GM12878 (cell line): Measurements from ENCODE around the gene DNAH1.

ENCODE experiments used
- EP300 ChIP-seq, 2 experiments: fragments of 150-350 bp in 1 of 2; IDR thresholded peaks; 2 replicates each; pipeline ENCODE4 v1.6.1; 2011 to 2012; ENCODE audit warnings: low read depth in 2 of 2, low read length in 2 of 2, borderline replicate concordance in 1 of 2, improper control_type of control experiment in 1 of 2, inconsistent platforms in 1 of 2; ENCODE audit not compliant: control insufficient read depth in 1 of 2
- HCFC1 ChIP-seq: fragments of 150-350 bp; IDR thresholded peaks from 2 replicates; pipeline ENCODE4 v1.6.1; 2014; ENCODE audit warnings: low read length
- PAX8 ChIP-seq: fragments of 450-650 bp; IDR thresholded peaks from 2 replicates; pipeline ENCODE4 v1.6.1; 2017; ENCODE audit warnings: mild to moderate bottlenecking, moderate library complexity
- RFX5 ChIP-seq: IDR thresholded peaks from 2 replicates; pipeline ENCODE4 v1.6.1; 2011; ENCODE audit warnings: low read depth, low read length, improper control_type of control experiment
- TAF1 ChIP-seq: IDR thresholded peaks from 2 replicates; pipeline ENCODE4 v1.6.1; 2011; ENCODE audit warnings: mild to moderate bottlenecking, low read depth, low read length, borderline replicate concordance
- WRNIP1 ChIP-seq: IDR thresholded peaks from 2 replicates; pipeline ENCODE4 v1.6.1; 2011; ENCODE audit warnings: low read depth, low read length, improper control_type of control experiment, borderline replicate concordance
- TF ChIP-seq, protein P1 (sequence below): fragments of 450-650 bp; formaldehyde crosslinking; IDR thresholded peaks from 2 replicates; pipeline ENCODE4 v1.4.0; 2020; ENCODE audit warnings: mild to moderate bottlenecking, moderate library complexity
- TF ChIP-seq, protein P2 (sequence below): IDR thresholded peaks from 2 replicates; pipeline ENCODE4 v1.6.1; 2011; ENCODE audit warnings: borderline replicate concordance, low read depth, mild to moderate bottlenecking, moderate library complexity, mixed read lengths, low read length; ENCODE audit not compliant: insufficient read depth; ENCODE audit errors: extremely low read length
- TF ChIP-seq, protein P3 (sequence below): fragments of 450-650 bp; IDR thresholded peaks from 2 replicates; pipeline ENCODE4 v1.6.1; 2014; ENCODE audit warnings: mild to moderate bottlenecking

DNA sequence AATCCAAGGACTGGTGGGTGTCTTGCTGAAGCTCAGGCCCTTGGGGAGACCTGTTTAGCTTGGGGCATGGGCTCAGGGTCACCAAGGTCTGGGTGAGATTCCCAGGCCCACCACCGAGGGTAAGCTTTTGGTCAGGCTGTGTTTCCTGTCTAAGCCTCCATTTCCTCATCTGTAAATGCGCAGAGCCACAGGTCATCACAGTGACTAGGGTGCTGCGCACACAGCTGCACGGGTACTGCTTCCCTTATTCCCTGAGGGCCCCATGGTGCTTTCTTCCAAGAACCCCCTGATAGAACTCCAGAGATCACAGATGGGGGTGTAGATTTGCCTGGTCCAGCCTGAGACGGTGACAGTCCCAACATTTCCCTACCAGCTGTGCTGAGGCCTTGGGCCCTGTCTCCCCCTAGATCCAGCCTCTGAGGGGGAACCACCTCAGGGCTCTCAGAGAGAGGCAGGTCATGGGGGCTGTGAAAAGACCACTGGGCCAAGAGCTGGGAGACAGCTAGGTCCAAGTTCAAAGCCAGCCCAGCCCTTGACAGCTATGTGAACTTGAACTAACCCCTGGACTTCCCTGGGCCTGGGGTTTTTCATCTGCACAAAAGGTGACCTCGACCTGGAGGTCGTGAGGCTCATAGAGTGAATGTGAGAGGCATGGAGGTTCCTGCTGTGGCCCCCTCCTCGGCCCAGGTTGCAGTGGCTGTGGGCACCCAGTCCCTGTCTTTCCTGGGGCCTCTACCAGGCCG is 68.1 kb downstream of the DNAH1 start:
- no peak for TF ChIP-seq EP300 (IDR thresholded peaks at IDR 0.05; ENCODE audit: borderline replicate concordance in 1 of 2, control insufficient read depth in 1 of 2, low read depth in 2 of 2, low read length in 2 of 2)
- TF ChIP-seq, protein P1, sequence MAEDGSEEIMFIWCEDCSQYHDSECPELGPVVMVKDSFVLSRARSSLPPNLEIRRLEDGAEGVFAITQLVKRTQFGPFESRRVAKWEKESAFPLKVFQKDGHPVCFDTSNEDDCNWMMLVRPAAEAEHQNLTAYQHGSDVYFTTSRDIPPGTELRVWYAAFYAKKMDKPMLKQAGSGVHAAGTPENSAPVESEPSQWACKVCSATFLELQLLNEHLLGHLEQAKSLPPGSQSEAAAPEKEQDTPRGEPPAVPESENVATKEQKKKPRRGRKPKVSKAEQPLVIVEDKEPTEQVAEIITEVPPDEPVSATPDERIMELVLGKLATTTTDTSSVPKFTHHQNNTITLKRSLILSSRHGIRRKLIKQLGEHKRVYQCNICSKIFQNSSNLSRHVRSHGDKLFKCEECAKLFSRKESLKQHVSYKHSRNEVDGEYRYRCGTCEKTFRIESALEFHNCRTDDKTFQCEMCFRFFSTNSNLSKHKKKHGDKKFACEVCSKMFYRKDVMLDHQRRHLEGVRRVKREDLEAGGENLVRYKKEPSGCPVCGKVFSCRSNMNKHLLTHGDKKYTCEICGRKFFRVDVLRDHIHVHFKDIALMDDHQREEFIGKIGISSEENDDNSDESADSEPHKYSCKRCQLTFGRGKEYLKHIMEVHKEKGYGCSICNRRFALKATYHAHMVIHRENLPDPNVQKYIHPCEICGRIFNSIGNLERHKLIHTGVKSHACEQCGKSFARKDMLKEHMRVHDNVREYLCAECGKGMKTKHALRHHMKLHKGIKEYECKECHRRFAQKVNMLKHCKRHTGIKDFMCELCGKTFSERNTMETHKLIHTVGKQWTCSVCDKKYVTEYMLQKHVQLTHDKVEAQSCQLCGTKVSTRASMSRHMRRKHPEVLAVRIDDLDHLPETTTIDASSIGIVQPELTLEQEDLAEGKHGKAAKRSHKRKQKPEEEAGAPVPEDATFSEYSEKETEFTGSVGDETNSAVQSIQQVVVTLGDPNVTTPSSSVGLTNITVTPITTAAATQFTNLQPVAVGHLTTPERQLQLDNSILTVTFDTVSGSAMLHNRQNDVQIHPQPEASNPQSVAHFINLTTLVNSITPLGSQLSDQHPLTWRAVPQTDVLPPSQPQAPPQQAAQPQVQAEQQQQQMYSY (CRISPR knock-in tag): no peak
- TF ChIP-seq RFX5: no peak
- TF ChIP-seq, protein P2, sequence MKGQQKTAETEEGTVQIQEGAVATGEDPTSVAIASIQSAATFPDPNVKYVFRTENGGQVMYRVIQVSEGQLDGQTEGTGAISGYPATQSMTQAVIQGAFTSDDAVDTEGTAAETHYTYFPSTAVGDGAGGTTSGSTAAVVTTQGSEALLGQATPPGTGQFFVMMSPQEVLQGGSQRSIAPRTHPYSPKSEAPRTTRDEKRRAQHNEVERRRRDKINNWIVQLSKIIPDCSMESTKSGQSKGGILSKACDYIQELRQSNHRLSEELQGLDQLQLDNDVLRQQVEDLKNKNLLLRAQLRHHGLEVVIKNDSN: no peak
- TF ChIP-seq PAX8: no peak
- no peak for TF ChIP-seq HCFC1
- no peak for TF ChIP-seq TAF1
- TF ChIP-seq, protein P3, sequence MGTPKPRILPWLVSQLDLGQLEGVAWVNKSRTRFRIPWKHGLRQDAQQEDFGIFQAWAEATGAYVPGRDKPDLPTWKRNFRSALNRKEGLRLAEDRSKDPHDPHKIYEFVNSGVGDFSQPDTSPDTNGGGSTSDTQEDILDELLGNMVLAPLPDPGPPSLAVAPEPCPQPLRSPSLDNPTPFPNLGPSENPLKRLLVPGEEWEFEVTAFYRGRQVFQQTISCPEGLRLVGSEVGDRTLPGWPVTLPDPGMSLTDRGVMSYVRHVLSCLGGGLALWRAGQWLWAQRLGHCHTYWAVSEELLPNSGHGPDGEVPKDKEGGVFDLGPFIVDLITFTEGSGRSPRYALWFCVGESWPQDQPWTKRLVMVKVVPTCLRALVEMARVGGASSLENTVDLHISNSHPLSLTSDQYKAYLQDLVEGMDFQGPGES: no peak
- no peak for TF ChIP-seq WRNIP1
